MM.1S (cell line): ENCODE results near the gene DNAJC27.

Source experiments
- DNase-seq: peaks from one replicate; pipeline ENCODE4 v3.0.0-alpha.2; 2015
- H2AFZ ChIP-seq: fragments of 300-600 bp; sonication (generic); 2 replicates; pipeline ENCODE4 v1.6.0; 2016; ENCODE audit warnings: antibody characterized with exemption, low read length
- H3F3A ChIP-seq: fragments of 300-600 bp; sonication (generic); 2 replicates; pipeline ENCODE4 v1.6.1; 2016; ENCODE audit warnings: mild to moderate bottlenecking, antibody characterized with exemption, low read length, moderate library complexity, mixed read lengths; ENCODE audit not compliant: insufficient read depth
- H3K27ac ChIP-seq: fragments of 300-600 bp; sonication (generic); 2 replicates; pipeline ENCODE4 v1.5.1; 2016; ENCODE audit warnings: mild to moderate bottlenecking, low read length
- H3K27me3 ChIP-seq: fragments of 300-600 bp; sonication (generic); replicated peaks from 2 replicates; pipeline ENCODE4 v1.6.0; 2016; ENCODE audit warnings: low read length; ENCODE audit not compliant: insufficient read depth
- H3K36me3 ChIP-seq: fragments of 300-600 bp; sonication (generic); replicated peaks from 2 replicates; pipeline ENCODE4 v1.6.1; 2016; ENCODE audit warnings: mild to moderate bottlenecking, low read length, mixed read lengths; ENCODE audit not compliant: insufficient read depth
- H3K4me1 ChIP-seq: fragments of 300-600 bp; sonication (generic); 2 replicates; pipeline ENCODE4 v1.6.1; 2016; ENCODE audit warnings: low read length, mixed read lengths
- H3K4me2 ChIP-seq: fragments of 300-600 bp; sonication (generic); 2 replicates; pipeline ENCODE4 v1.6.0; 2016; ENCODE audit warnings: low read depth, low read length
- H3K4me3 ChIP-seq: fragments of 300-600 bp; sonication (generic); 2 replicates; pipeline ENCODE4 v1.5.1; 2016; ENCODE audit warnings: low read length, mixed read lengths
- H3K79me2 ChIP-seq: fragments of 300-600 bp; sonication (generic); 2 replicates; pipeline ENCODE4 v1.6.1; 2016; ENCODE audit warnings: mixed run types, low read length, mixed read lengths
- H3K9ac ChIP-seq: fragments of 300-600 bp; sonication (generic); 2 replicates; pipeline ENCODE4 v1.6.1; 2016; ENCODE audit warnings: low read length, mixed read lengths
- H3K9me2 ChIP-seq: fragments of 300-600 bp; sonication (generic); replicated peaks from 2 replicates; pipeline ENCODE4 v1.6.1; 2016; ENCODE audit warnings: mild to moderate bottlenecking, low read length, mixed read lengths; ENCODE audit not compliant: insufficient read depth
- H3K9me3 ChIP-seq: fragments of 300-600 bp; sonication (generic); replicated peaks from 2 replicates; pipeline ENCODE4 v1.6.1; 2016; ENCODE audit warnings: mild to moderate bottlenecking, low read length, mixed read lengths; ENCODE audit not compliant: insufficient read depth
- H4K20me1 ChIP-seq: fragments of 300-600 bp; sonication (generic); 2 replicates; pipeline ENCODE4 v1.6.1; 2016; ENCODE audit warnings: mild to moderate bottlenecking, low read length, moderate library complexity, mixed read lengths; ENCODE audit not compliant: insufficient read depth
- EZH2 ChIP-seq: fragments of 300-600 bp; sonication (generic); optimal IDR thresholded peaks from 2 replicates; pipeline ENCODE3; 2017; ENCODE audit warnings: low read depth, mild to moderate bottlenecking, antibody characterized with exemption, low read length, mixed read lengths
- EZH2phosphoT487 ChIP-seq: fragments of 300-600 bp; sonication (generic); IDR thresholded peaks from 2 replicates; pipeline ENCODE4 v1.6.1; 2018; ENCODE audit warnings: antibody characterized with exemption, low read length
- TF ChIP-seq, protein P1 (sequence below): fragments of 300-600 bp; sonication (generic); IDR thresholded peaks from 2 replicates; pipeline ENCODE4 v1.5.1; 2016; ENCODE audit warnings: antibody characterized with exemption, low read length, mixed read lengths

Gene DNAJC27

DNA sequence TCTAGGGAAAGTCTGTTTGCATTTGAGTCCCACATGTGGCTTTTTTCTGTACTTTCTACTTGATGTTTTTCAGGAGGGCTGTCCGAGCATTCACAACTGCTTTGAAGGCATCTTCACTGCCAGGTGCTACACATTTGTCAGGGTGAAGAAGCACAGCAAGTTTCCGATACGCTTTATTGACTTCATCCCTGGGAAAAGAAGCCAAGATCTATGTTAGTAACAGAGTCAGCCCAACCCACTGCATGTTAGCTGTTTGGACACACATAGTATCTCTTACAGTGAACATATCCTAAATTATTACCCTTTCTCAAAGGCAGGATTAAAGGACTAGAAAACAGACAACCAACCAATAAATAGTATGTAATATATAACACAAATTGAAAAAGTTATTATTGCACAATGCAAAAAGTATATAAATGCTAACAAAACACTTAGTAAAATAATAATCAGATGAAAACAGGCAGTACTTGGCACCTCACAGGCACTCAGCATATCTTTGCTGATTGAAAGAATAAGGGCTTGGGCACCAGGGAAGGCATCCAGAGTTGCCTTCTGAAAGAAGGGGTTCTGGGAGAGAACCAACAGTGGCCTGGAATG is 24.1 kb downstream of the DNAJC27 start:
- no peaks in the 10 kb centered on the region for H3K4me1 ChIP-seq
- H2AFZ ChIP-seq = no peak overlapping the region
- DNase-seq = no peak
- H3K79me2 ChIP-seq = no peaks in the 10 kb centered on the region
- H3K9me2 ChIP-seq = no peaks in the 10 kb centered on the region
- no peaks in the 10 kb centered on the region for H3F3A ChIP-seq
- no peak overlapping the region for H3K27ac ChIP-seq
- no peak overlapping the region for H3K9ac ChIP-seq
- TF ChIP-seq EZH2 (no peak), EZH2phosphoT487 (no peak)
- TF ChIP-seq, protein P1, sequence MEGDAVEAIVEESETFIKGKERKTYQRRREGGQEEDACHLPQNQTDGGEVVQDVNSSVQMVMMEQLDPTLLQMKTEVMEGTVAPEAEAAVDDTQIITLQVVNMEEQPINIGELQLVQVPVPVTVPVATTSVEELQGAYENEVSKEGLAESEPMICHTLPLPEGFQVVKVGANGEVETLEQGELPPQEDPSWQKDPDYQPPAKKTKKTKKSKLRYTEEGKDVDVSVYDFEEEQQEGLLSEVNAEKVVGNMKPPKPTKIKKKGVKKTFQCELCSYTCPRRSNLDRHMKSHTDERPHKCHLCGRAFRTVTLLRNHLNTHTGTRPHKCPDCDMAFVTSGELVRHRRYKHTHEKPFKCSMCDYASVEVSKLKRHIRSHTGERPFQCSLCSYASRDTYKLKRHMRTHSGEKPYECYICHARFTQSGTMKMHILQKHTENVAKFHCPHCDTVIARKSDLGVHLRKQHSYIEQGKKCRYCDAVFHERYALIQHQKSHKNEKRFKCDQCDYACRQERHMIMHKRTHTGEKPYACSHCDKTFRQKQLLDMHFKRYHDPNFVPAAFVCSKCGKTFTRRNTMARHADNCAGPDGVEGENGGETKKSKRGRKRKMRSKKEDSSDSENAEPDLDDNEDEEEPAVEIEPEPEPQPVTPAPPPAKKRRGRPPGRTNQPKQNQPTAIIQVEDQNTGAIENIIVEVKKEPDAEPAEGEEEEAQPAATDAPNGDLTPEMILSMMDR = no peak
- H4K20me1 ChIP-seq = no peaks in the 10 kb centered on the region
- no peak overlapping the region for H3K4me2 ChIP-seq
- H3K9me3 ChIP-seq = no peaks in the 10 kb centered on the region
- H3K36me3 ChIP-seq = no peaks in the 10 kb centered on the region
- H3K4me3 ChIP-seq = no peak overlapping the region
- no peaks in the 10 kb centered on the region for H3K27me3 ChIP-seq

DNA sequence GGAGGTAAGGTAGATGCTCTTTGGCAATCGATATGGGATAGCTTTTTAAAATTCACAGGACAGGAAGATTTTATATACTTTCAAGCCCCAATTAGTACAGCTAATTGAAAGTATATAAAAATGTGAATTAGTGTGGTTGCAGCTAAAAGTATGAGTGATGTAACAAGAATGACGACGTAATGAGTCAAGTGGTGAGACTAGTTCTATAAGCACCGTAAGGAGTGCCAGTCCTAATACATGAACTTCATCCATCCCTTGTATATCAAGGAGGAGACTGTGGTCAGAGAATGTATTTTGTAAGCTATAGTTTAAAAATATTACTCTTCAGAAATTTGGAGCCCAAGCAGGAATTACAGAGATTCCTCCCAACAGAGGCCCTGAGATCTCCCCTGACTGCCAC is 25.8 kb downstream of the DNAJC27 start:
- H3K9me2 ChIP-seq = no peaks in the 10 kb centered on the region
- TF ChIP-seq EZH2phosphoT487 = no peak
- TF ChIP-seq, protein P1 = no peak
- TF ChIP-seq EZH2 = no peak
- H3F3A ChIP-seq = no peaks in the 10 kb centered on the region
- H3K36me3 ChIP-seq = no peaks in the 10 kb centered on the region
- H4K20me1 ChIP-seq = no peaks in the 10 kb centered on the region
- no peak overlapping the region for H3K4me2 ChIP-seq
- no peaks in the 10 kb centered on the region for H3K27me3 ChIP-seq
- no peak overlapping the region for H3K4me3 ChIP-seq
- no peak overlapping the region for H2AFZ ChIP-seq
- no peak overlapping the region for H3K9ac ChIP-seq
- no peaks in the 10 kb centered on the region for H3K4me1 ChIP-seq
- H3K27ac ChIP-seq = no peak overlapping the region
- H3K9me3 ChIP-seq = no peaks in the 10 kb centered on the region
- no peaks in the 10 kb centered on the region for H3K79me2 ChIP-seq
- no peak for DNase-seq

DNA sequence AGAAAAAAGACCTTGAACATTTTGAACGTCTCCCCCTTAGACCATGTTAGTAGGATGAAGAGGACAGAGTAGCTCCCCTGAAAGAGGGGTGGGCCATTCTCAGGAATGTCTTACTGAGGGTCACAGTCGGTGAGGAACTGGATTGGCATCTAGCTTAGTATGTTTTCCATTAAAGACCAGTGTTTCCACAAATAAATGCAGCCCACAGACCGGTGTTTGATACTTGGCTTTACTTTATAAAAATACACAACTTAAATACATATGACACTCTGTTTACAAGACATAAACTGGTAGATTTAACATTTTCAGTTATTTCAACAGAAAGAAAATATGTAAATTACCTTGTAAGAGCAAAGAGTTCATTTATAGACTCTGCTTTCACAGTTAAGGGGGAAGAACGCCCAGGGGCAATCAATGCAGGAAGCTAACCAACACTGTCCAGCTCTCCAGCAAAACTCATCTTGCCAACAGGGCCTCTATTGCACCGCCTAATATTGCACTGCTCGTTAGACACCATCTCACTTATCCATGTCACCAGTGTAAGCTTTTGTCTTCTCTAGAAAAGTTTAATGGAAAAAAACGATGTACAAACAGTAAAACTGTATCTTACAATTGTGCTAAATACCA is 28.2 kb downstream of the DNAJC27 start:
- DNase-seq = no peak
- H2AFZ ChIP-seq = no peak overlapping the region
- H3K4me3 ChIP-seq = no peak overlapping the region
- no peaks in the 10 kb centered on the region for H4K20me1 ChIP-seq
- H3K4me2 ChIP-seq = no peak overlapping the region
- H3K27ac ChIP-seq = no peak overlapping the region
- H3K4me1 ChIP-seq = no peaks in the 10 kb centered on the region
- H3K9ac ChIP-seq = no peak overlapping the region
- no peaks in the 10 kb centered on the region for H3K79me2 ChIP-seq
- no peaks in the 10 kb centered on the region for H3K27me3 ChIP-seq
- no peak for TF ChIP-seq EZH2phosphoT487
- TF ChIP-seq, protein P1 = no peak
- no peak for TF ChIP-seq EZH2
- no peaks in the 10 kb centered on the region for H3K9me3 ChIP-seq
- H3K36me3 ChIP-seq = no peaks in the 10 kb centered on the region
- no peaks in the 10 kb centered on the region for H3F3A ChIP-seq
- H3K9me2 ChIP-seq = no peaks in the 10 kb centered on the region
